ENCODE data around the gene CRHR2. TPM values are rescaled to one million over a fixed set of nuclear protein-coding genes. Genes with fewer than 3 reads are reported as not detected.

The CRHR2 gene
- total RNA-seq, 2 donors from 2014 or later, result 0.16 TPM; not detected in 1

DNA sequence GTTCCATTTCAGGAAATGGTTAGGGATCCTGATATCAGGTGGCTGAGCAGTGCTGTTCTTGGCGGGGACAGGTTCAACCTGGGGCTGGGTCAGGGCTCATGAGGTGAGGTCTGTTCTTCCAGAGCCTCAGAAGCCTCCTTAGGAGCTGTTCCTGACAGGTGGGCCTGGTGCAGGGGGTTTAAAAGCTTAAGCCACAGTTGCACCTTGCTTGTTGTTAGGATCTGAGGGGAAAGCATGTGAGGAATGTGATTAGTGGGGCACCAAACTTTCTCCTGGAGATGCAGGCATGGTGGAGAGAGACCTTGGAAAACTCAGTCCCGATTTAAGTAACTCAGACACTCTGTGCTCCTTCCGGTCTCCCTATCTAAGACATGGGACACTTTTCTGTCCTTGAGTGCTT lies 18.7 kb upstream of the CRHR2 start:
- intact Hi-C loops (cut with DNase I), result no loop called here
- Histone ChIP-seq H3K9ac (ENCODE audit: low read depth in 2 of 2, low read length in 2 of 2) (no peak overlapping the region), H3K4me1 (no peaks in the 10 kb centered on the region), H3K27ac (no peak overlapping the region), H3K9me3 (no peaks in the 10 kb centered on the region), H3K27me3 (no peaks in the 10 kb centered on the region), H3K36me3 (no peaks in the 10 kb centered on the region), H3K4me3 (no peak overlapping the region)
- TF ChIP-seq, protein P1, sequence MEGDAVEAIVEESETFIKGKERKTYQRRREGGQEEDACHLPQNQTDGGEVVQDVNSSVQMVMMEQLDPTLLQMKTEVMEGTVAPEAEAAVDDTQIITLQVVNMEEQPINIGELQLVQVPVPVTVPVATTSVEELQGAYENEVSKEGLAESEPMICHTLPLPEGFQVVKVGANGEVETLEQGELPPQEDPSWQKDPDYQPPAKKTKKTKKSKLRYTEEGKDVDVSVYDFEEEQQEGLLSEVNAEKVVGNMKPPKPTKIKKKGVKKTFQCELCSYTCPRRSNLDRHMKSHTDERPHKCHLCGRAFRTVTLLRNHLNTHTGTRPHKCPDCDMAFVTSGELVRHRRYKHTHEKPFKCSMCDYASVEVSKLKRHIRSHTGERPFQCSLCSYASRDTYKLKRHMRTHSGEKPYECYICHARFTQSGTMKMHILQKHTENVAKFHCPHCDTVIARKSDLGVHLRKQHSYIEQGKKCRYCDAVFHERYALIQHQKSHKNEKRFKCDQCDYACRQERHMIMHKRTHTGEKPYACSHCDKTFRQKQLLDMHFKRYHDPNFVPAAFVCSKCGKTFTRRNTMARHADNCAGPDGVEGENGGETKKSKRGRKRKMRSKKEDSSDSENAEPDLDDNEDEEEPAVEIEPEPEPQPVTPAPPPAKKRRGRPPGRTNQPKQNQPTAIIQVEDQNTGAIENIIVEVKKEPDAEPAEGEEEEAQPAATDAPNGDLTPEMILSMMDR (IDR thresholded peaks at IDR 0.05), result no peak
- DNase-seq, result no peak

DNA sequence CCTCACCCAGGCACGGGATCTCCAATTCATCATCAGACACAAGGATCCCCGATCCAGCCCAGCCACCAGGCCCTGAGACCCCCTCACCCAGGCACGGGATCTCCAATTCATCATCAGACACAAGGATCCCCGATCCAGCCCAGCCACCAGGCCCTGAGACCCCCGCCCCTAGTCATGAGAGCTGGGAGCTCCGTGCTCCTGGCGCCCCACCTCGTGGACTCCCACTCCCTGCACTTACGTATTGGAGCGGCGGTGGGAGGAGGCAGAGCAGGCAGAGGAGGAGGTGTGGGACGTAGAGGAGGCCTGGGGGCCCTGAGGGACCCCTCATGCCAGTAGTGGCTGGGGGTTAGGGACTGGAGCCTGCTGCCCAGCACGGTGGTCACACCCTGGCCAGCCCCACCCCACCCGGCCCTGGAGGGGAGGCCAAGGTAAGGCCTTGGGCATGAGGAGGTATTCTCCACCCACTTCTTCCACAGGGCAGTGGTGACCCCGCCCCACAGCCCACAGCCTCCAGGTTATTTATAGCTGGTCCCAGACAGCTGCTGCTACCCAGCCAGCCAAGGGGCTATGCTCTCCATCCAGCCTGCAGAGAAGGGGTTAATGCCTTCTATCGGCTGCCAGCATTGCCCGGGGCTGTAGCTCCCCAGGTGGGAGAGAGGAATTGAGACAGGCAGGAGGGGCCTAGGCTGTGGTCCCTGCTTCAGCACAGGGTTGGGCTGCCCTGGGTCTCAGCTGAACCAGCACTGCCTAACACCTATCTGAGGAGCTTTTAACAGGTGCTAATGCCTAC lies 17.6 kb upstream of the CRHR2 start:
- TF ChIP-seq, protein P1 (IDR thresholded peaks at IDR 0.05), result no peak
- intact Hi-C loops (cut with DNase I), result no loop called here
- DNase-seq, result no peak

DNA sequence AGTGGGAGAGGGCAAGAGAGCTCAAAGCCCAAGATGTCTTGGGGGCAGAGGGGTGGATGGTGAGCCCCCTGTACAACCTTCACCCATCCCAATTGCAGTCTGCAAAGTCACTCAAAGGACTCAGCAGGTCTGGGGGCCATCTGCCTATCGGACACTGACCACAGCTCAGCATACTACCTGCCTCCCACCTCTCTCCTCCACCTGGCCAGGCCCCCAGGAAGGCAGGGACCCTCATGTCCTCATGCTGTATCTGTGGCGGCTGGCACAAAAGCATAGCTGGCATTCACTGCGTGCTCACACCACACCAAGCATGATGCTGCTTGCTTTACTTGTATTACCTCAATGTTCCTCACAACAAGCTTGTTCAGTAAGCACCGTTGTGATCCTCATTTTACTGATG lies 16.2 kb upstream of the CRHR2 start:
- no peaks in the 10 kb centered on the region for H3K9me3 ChIP-seq
- no peaks in the 10 kb centered on the region for H3K27me3 ChIP-seq
- H3K4me3 ChIP-seq, result no peak overlapping the region
- H3K36me3 ChIP-seq, result no peaks in the 10 kb centered on the region
- no peak overlapping the region for H3K27ac ChIP-seq
- intact Hi-C loops (cut with DNase I), result no loop called here
- no peak for DNase-seq
- no peak overlapping the region for H3K9ac ChIP-seq (ENCODE audit: low read depth in 2 of 2, low read length in 2 of 2)
- H3K4me1 ChIP-seq, result no peaks in the 10 kb centered on the region
- TF ChIP-seq, protein P1 (IDR thresholded peaks at IDR 0.05), result no peak

More for the DNA sequence above, 17.6 kb upstream of the CRHR2 start:
- H3K27ac ChIP-seq, result no peak overlapping the region
- no peaks in the 10 kb centered on the region for H3K27me3 ChIP-seq
- H3K4me1 ChIP-seq, result no peaks in the 10 kb centered on the region
- no peaks in the 10 kb centered on the region for H3K9me3 ChIP-seq
- H3K36me3 ChIP-seq, result no peaks in the 10 kb centered on the region
- no peak overlapping the region for H3K9ac ChIP-seq (ENCODE audit: low read depth in 2 of 2, low read length in 2 of 2)
- no peak overlapping the region for H3K4me3 ChIP-seq

DNA sequence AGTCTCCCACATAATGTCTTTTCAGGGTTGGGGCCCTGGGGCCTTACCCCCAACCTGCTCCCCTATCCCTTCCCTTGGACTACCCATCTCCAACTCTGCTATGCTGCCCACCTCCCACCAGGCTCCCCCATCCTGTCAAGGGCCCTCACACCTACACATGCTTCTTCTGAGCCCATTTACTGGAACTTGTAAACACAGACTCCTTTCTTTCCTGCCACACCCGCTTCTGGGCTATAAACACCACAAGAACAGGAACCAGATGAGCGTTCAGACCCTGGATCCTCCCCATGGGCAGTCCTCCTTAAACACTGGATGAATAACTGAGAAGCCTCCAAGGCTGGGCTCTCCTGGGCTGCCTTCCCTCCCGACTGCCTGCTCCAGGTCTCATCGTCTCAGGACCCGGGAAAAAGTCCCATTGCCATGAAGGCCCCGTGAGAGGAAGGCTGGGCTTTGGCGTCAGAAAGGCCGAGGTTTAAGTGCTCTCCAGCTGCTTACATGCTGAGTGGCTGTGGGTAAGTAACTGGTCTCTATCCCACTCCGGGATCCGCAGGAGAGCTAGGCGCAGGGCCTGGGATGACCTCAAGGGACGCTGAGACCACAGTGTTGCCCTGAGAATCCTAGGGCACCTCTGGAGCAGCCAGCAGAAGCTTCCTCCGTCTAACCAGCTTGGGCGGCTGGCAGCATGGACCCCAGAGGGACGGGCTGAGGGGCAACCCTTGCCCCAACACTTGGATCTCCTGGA lies 15.6 kb upstream of the CRHR2 start:
- no peak overlapping the region for H3K4me3 ChIP-seq
- H3K4me1 ChIP-seq, result no peaks in the 10 kb centered on the region
- no peaks in the 10 kb centered on the region for H3K9me3 ChIP-seq
- no peak overlapping the region for H3K9ac ChIP-seq (ENCODE audit: low read depth in 2 of 2, low read length in 2 of 2)
- H3K27me3 ChIP-seq, result no peaks in the 10 kb centered on the region
- intact Hi-C loops (cut with DNase I), result no loop called here
- peak; percentile 72 for DNase-seq
- H3K27ac ChIP-seq, result peak overlapping the region; percentile 32
- no peaks in the 10 kb centered on the region for H3K36me3 ChIP-seq
- TF ChIP-seq, protein P1 (IDR thresholded peaks at IDR 0.05), result no peak

DNA sequence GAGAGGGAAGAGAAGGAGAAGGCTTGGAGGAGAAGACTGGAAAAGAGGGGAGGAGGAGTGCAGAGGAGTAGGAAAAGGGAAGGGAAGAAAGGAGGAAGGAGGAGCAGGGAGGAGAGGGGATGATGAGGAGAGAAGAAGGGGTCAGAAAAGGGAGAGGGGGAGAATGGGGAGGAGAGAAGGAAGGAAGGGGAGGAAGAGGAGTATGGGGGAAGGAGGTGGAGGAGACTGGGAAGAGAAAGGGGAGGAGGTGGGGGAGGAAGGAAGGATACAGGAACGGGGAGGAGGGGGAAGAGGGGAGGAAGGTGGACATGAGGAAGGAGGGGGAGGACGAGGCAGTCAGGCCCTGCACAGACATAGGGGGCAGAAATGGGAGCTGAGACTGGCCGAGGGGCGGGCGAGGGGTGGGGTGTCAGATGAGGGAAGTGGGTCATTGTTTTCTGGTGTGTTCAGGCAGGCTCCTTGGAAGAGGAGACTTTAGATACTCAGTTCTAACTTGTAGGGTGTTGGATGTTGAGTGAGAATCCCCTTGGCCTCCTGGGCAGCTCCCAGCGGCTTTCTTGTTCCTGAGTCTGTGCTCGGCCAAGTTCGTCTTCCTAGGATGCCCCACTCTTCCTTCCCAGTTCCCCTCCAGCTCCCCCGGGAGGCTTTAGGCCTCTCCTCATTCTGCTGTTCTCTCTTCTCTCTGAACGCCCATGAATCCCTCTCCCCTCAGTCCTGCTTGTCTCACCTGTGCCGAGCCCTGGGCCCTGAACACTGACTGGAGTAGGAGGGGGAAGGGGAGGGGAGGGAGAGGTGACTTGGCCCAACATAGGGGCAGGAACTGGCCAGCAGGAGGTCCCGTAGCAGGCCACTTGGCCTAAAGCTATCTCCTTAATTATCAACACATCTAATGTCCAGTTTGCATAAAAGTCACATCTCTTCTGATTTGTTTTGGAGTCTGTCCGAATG lies 12.8 kb upstream of the CRHR2 start:
- no peaks in the 10 kb centered on the region for H3K9me3 ChIP-seq
- no peaks in the 10 kb centered on the region for H3K36me3 ChIP-seq
- intact Hi-C loops (cut with DNase I), result no loop called here
- H3K4me3 ChIP-seq, result no peak overlapping the region
- H3K9ac ChIP-seq (ENCODE audit: low read depth in 2 of 2, low read length in 2 of 2), result no peak overlapping the region
- TF ChIP-seq, protein P1 (IDR thresholded peaks at IDR 0.05), result no peak
- H3K4me1 ChIP-seq, result no peaks in the 10 kb centered on the region
- no peak for DNase-seq
- H3K27me3 ChIP-seq, result no peaks in the 10 kb centered on the region
- H3K27ac ChIP-seq, result no peak overlapping the region

All from colonic mucosa (tissue), 4 donors.